GM19328 (cell line): Measurements from ENCODE around the gene LRFN2.

ENCODE experiments used
- ATAC-seq: cut with Tn5 transposase; IDR thresholded peaks from one replicate; pipeline ENCODE4 v1.9.1; 2021; ENCODE audit warnings: mild to moderate bottlenecking, moderate library complexity; ENCODE audit not compliant: unreplicated experiment

The LRFN2 gene

DNA sequence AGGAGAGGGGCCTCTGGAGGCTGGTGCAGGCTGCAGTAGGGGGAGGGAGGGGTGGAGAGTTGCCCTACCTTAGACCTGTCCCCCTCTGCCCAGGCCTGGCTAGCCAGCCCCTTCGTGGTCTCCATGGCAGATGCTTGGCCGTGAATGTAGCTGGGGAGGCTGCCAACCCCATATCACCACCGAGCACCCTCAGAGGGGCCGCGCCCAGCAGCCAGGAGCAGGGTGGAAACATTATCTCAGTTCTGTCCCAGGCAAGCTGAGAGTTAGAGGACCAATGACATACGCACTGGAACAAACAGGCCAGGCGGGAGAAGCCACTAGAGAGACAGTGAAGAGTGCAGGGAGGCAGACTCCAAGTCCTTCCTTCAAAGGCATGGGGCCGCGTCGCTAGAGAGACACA, 66.5 kb downstream of the LRFN2 start:
- no peak for ATAC-seq

DNA sequence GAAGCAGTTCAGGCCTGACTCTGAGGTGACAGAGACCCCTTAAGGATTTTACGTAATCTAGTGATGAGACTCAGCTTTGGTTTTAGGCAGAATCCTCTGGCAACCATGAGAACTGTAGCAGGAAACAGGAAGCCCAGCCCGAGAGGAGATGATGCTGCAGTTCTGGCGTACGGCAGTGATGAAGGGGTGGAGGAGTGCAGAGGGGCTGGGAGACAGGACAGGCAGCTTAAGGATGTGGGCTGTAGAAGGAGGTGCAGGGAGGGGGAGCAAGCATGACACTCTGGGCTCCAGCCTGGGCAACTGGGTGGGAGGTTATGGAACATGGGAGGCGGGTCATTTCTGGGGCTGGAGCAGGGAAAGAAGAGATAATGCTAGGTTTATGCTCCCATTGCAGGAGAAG, 67.1 kb downstream of the LRFN2 start:
- no peak for ATAC-seq

DNA sequence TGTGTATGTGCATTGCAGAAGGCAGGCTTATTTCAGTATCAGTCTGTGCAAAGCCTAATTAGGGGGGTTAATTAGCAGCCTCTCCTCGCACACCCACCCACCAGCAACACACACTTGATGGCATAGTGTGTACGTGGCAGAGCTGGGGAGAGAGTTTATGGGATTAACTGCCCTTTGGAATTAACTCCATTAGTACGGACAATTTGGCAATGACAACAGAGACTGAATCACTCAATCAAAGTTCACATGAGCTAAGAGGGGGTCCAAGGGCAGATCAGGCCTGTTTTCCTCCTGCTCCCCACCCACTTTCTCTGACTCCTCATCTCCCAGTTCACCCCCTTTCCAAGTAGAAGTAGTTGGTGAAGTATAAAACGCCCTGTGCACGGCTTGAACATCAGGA, 69.5 kb downstream of the LRFN2 start:
- ATAC-seq, result no peak

DNA sequence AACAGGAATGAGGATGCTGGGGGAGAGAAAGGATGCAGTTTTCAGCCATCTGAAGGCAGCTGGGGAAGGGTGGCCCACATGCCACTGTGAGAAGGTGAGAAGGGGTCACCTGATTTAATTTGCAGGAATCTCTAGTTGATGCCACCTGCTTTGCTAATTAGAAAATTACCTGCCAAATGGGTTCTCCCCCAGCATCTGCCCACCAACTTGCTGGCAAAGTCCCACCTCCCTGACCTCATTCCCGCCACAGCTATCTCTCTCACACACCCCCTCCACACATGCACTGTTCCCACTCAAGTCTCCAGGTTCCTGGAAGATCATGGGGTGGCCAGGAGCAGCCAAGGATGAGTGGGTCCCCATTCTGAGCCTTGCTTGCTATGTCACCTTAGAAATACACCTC, 70.7 kb downstream of the LRFN2 start:
- ATAC-seq, result no peak

DNA sequence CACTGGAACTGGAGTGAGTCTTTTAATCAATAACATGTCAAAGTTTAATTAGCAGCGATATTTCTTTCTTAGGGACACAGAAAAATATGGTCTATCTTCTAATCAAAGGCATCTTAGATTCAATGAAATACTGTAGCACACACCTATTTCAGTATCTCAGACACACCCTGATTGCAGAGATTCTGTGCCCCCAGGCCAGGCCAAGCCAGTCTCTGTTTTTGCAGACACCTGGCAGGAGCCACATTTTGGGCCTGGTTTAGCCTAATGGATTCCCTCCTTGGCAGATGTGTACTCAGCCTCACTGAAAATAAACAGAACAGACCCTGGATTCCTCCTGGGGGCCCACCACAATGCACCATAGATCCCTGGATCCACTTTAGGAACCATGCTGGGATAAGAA, 74.8 kb downstream of the LRFN2 start:
- ATAC-seq, result no peak

DNA sequence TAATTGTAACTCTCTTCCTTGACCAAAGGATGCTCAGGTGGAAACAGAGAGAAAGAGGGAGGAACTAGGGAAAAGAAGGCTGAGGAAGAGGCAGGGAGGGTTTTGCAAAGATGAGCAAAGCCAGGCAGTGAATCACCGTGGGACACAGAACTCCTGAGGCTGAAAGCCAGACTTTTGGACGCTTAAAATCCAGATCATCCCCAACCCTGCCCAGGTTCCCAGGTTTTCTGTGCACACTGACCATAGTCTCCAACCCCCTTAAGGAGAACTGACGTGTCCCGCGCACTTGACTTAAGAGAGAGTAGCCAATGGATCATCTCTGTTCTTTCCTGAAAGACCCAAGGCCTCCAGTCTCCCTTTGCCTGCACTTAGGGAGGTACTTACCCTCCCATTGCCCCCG, 75.3 kb downstream of the LRFN2 start:
- no peak for ATAC-seq

DNA sequence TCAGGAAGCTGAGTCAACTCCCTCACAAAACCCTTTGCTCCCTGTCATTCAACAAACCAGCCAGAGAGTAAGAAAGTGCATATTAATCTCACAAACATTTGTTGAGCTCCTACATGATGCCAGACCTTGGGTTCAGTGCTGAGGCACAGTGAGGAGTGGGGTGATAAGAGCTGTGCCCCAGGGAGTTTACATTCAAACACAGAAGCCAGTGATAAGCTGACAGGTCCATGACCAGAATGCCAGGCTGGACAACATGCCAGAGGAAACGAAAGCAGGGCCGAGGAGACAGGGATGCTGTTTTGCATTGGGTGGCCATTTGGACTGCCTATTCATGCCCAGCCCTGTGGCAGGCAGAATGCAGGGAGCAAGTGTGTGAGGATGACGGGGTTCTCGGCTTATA, 76.7 kb downstream of the LRFN2 start:
- no peak for ATAC-seq

DNA sequence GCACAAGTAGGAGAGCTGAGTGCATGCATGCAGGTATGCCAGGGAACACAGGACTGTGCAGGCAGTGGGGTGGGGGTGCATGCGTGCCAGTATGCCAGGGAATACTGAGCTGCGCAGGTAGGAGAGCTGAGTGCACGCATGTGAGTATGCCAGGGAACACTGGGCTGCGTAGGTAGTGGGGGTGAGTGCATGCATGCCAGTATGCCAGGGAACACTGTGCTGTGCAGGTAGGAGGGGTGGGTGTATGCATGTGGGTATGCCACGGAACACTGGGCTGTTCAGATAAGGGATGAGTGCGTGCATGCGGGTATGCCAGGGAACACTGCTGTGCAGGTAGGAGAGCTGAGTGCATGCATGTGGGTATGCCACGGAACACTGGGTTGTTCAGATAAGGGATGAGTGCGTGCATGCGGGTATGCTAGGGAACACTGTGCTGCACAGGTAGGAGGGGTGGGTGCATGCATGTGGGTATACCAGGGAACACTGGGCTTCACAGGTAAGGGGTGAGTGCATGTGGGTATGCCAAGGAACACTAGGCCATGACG, 77.4 kb downstream of the LRFN2 start:
- ATAC-seq, result no peak

DNA sequence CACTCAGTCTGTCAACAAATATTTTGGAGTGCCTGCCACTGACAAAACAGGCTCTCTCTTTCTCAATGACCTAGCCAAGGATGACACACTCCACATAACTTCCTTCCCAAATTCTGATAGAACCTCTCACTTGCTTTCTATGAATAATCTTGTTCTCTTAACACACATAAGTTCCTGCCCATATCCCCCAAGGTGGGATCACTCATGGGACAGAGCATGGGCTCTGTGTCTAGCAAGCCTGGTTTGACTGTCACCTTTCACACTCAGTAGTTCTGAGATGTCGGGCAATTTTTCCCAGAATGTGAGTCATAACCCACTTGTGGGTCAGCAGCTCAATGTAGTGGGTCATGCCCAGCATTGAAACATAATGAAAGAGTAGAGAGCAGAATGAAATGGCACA, 78.1 kb downstream of the LRFN2 start:
- ATAC-seq, result no peak

DNA sequence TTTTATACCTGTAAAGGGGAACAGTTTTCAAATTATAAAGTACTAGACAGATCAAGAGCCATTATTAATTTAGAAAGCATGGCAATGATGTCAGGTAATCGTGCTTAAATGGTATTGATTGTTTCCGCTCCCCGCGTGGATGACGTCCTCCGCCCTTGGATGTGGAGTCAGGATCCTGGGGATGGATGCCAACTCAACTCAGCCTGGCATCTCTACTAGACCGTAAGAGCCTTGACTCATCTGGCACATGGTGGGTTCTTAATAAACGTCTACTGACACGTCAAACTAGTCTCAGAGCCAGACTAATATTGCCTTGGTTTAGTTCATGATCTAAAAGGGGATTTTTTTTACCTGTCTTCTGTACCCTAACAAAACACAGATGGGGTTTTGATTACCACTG, 80.2 kb downstream of the LRFN2 start:
- ATAC-seq, result no peak

DNA sequence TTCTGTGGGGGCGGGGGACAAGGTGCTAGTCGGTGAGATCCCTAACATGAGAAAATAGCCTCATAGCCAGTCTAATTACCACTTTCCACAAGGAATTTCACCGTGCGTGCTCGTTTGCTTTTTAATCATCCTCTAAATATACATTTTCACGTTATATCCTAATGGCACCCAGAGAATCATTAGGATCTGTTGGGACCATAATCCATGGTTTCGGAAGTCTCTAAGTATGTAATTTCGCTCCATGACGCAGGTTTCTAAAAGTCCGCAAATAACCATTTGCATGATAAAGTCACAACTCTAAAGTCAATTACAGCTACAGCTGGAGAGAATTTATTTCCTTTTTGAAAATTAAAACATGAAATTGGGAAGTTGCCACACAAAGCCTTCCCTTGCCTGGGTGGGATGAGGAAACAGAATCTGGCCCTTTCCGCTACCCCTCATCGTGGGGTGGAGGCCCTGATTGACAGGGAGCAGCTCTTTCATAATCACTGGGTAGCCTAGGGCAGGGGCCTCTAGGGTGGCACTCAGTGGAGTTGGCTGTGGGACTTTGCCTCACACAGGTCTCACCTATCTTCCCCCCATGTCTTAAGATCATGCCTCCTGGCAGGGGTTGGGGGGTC, 81.9 kb downstream of the LRFN2 start:
- ATAC-seq, result no peak

DNA sequence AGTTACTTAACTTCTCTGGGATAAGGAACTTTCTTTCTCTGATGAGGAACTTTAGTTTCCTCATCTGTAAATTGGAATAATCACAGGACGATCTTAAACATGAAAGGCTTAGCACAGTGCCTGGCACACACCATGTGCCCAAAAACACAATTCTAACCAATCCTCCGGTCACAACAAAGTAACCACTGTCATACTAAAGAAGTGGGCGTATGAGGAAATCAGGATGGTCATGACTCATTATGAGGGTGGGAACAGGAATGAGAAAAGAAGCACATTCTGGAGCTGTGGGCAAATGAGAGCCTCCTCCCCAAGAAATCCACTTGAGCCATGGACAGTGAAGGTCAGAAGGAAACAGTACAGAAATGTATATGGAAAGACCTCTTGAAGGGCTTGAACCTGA, 82.9 kb downstream of the LRFN2 start:
- no peak for ATAC-seq

DNA sequence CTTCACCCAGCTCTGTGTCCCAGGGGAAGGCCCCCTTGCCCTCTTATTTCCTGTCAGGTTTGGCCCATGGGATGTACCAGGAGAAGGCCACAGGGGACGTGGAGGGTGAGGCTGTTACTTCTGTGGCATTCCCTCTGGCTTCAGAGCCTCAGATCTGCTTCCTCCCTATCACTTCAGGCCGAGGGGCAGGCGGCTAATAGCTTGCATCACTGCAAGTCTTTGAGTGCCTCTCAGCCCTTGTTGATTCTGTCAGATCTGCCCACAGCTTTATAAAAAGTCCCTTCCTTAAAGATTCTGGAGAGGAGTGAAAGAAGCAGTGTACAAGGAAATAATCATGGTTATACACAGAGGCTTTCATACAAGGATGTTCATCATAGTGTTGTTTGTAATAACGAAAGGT, 86.9 kb downstream of the LRFN2 start:
- ATAC-seq, result no peak

DNA sequence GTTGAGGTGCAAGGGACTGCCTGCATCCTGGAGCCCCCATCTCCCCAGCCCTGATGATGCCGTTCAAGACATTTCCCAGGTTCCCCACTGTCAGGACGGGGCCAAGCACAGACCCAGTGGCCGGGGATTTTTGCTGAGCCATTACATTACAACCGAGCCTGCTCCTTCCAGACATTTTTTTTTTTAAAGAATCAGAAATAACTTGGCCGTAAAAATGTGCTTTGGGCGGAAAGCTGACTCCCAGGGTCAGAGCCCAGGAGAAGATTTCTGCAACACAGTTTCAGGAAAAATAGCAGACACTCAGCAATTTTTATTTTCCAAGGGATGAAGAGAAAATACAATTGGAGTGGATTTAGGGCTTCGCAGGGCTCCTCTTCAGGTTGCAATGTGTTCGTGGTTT, 87.9 kb downstream of the LRFN2 start:
- ATAC-seq, result no peak

DNA sequence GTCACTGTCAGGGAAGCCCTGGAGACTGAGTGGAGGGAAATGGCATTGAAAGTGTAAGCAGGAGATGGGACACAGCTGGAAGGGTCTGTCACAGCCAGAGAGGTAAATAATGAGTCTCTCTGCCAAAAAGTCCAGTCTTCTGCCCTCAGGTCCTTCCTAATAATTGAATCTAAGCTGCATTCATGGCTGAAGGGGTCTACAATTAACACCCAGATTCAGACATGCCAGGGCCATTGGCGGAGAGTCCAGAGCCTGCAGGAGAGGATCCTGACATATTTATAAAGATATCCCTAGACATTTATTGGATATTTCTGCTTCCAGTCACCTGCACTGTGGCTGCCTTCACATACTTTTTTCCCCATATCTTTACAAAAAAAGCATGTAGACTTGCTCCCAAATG, 89.0 kb downstream of the LRFN2 start:
- no peak for ATAC-seq

DNA sequence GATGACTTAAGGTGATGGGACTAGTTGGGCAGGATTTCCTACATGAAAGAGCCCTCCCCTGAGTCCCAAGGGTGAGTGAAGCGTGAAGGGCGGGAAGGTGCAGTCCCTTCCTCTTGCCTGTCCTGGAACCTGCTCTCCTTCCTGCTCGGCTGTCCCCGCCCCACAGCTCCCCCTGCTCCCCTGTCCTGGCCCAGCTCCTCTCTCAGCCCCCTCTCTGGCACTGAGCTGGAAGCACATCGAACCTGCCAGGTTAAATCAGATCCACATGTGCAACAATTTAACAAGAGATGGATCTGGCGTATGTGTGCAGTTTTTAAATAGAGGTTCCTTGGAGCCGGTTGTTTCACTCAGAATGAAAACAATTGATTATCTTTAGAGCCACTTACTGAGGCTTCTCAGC, 95.0 kb downstream of the LRFN2 start:
- ATAC-seq, result no peak

DNA sequence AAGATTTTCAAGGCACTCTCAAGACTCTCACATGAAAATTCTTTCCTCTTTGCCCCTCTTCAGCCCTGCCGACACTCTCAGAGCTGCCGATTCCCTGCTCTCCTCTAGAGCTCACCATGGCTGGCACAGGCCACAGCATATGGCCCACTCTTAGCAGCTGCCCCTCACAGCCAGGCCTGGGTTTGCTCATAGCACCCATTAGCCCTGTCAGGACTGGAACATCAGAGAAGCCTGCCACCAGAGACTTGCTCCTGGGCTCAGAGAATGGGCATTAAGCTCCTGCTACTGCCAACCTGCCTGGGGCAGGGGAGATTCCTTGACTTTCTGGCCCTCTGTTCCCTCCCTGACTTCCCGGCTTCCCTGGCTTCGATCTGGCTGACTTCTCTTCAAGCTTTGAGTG, 96.7 kb downstream of the LRFN2 start:
- no peak for ATAC-seq

DNA sequence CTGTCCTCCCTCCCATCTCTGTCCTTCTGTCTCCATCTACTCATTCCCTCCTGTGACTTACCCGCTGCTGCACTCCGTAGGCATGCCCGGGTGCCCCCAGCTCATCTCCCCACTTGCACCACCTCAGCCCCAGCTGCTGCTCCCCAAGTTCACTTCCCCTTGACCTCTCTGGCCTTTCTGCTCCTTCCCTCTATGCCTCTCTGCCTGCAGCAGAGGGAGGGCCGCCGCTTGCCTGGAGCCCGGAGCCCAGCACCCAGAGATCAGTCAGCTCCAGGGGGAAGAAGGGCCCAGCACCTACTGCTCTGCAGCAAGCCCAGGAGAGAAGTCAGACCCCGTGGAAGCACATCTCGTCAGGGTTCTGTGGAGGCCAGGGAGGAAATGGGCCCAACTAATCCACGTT, 97.4 kb downstream of the LRFN2 start:
- no peak for ATAC-seq

DNA sequence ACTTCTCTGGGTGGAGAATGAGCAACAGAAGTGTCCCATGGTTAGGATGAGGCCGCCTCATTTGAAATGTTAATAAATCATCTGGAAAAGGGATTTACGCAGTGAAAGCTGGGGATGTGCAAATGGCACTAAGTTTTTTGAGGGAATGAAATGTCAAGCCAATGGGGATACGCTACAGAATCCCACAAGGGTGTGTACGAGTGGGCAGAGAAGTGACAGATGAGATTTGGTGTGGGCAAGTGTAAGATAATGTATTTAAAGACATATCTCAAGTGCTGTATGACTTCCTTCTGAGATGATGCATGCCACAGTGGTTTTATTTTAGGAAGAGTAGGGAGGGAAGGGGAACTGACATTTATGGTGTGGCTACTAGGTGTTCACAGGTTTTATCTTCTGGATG, 100.6 kb downstream of the LRFN2 start:
- no peak for ATAC-seq

DNA sequence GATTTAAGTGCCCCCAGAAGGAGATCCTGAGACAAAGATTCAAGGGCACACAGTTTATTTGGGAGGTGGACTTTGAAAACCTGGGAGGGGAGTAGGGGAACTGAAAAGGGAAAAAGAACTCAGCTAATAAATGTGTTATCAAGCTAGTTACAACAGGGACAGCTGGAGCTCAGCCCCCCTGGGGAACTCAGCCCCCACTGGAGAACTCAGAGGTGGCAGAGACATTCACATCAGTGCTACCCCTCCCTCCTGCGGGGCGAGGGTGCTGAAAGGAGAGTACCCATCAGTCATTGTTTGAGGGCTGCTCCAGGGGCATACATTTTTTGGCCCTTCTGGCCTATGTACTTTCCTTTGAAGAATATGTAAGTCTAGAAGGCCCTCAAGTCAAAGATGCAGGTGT, 101.4 kb downstream of the LRFN2 start:
- ATAC-seq, result no peak

DNA sequence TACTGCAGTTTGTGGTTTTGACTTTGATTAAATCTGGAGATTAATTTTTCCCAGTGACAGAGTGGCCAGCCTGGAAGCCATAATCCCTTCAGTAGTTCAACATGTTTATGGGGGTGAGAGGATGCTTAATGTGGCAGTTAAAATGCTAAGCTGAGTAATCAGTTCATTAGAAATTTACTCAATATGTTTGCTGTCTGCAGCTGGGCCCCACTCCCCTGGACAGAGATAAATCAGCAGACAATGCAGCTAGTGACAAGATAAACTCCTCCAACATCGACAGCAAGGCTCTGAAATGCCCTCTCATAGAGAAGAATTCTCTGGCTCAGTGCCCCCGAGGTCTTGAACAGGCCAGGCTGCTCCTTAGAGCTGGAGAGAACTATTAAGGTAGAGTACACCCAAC, 101.9 kb downstream of the LRFN2 start:
- no peak for ATAC-seq

DNA sequence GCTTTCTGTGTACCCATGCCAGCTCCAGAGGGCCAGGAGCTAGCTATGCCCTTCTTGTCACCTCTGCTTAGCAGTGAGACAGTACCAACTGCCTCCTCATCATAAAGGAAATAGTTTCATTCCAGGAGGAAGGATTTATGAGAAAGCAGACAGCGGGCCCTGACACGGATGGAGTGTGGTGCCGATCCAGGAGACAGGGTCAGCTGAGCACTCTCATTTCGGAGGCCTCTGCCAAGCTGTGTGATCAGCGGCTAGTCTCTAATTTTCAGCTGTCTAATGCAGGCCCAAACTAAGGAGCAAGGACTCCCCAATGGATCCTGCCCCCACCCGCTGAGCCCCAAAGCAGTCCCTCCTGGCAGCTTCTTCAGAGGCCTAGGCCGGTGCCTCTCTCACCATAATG, 103.1 kb downstream of the LRFN2 start:
- no peak for ATAC-seq

DNA sequence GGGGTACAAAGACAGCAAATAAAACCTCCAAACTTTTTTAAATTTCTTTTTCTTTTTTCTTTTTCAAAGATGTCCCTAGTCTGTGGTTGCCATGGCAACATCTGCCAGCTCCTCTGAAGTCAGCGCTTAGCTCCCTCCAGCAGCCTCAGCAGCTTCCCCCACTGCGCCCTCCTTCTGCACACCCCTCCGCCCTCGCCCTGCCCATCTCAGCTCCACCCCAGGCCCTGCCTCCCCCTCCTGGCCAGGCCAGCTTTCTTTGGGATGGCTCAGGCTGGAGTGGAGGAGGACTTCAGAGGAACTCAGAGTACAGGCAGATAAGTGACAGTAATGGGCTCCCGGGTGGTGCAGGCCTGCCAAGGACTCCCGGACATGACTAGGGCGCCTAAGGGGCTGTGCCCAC, 104.6 kb downstream of the LRFN2 start:
- no peak for ATAC-seq
